ENCODE data around the gene NKAIN4. TPM values are rescaled to one million over a fixed set of nuclear protein-coding genes. Genes with fewer than 3 reads are reported as not detected.

NKAIN4 gene
- total RNA-seq, 1 experiment from 2014 or later: not detected

GRCh38 chr20:63196768-63197470, 57.3 kb downstream of the NKAIN4 start:
- intact Hi-C loops (cut with micrococcal nuclease; ENCODE audit: unreplicated experiment): no loop called here

GRCh38 chr20:63194797-63195173, 59.5 kb downstream of the NKAIN4 start:
- no peaks in the 10 kb centered on the region for H3K9me3 ChIP-seq (ENCODE audit: low read depth, low read length, poor library complexity, severe bottlenecking)
- intact Hi-C loops (cut with micrococcal nuclease; ENCODE audit: unreplicated experiment): no loop called here
- BruUV-seq (replicated peaks): no TSS peak
- no peaks in the 10 kb centered on the region for H3K27me3 ChIP-seq (replicated peaks; ENCODE audit: insufficient read depth, low read depth, low read length, poor library complexity)
- H3K4me3 ChIP-seq (ENCODE audit: low read depth, low read length, poor library complexity, severe bottlenecking): no peak overlapping the region
- POLR2A ChIA-PET (ENCODE audit: low non-redundant PET): no interaction called here
- no peak for DNase-seq (ENCODE audit: low spot score)
- H3K27ac ChIP-seq (ENCODE audit: low read depth, low read length, poor library complexity, severe bottlenecking): no peak overlapping the region
- TF ChIP-seq, protein P1, sequence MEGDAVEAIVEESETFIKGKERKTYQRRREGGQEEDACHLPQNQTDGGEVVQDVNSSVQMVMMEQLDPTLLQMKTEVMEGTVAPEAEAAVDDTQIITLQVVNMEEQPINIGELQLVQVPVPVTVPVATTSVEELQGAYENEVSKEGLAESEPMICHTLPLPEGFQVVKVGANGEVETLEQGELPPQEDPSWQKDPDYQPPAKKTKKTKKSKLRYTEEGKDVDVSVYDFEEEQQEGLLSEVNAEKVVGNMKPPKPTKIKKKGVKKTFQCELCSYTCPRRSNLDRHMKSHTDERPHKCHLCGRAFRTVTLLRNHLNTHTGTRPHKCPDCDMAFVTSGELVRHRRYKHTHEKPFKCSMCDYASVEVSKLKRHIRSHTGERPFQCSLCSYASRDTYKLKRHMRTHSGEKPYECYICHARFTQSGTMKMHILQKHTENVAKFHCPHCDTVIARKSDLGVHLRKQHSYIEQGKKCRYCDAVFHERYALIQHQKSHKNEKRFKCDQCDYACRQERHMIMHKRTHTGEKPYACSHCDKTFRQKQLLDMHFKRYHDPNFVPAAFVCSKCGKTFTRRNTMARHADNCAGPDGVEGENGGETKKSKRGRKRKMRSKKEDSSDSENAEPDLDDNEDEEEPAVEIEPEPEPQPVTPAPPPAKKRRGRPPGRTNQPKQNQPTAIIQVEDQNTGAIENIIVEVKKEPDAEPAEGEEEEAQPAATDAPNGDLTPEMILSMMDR (conservative IDR thresholded peaks at IDR 0.05; ENCODE audit: low read depth, low read length): no peak
- TF ChIP-seq EZH2 (IDR thresholded peaks at IDR 0.05; ENCODE audit: borderline replicate concordance, low read depth, low read length, poor library complexity, severe bottlenecking): no peak
- H3K4me1 ChIP-seq (ENCODE audit: insufficient read depth, low read length, poor library complexity, severe bottlenecking): no peaks in the 10 kb centered on the region
- CTCF ChIA-PET: no interaction called here
- peaks cover 25% of the 10 kb centered on the region for H3K36me3 ChIP-seq (ENCODE audit: insufficient read depth, low read length, poor library complexity, severe bottlenecking)

More at GRCh38 chr20:63196768-63197470, 57.3 kb downstream of the NKAIN4 start:
- Histone ChIP-seq H3K4me1 (ENCODE audit: insufficient read depth, low read length, poor library complexity, severe bottlenecking) (no peaks in the 10 kb centered on the region), H3K27ac (ENCODE audit: low read depth, low read length, poor library complexity, severe bottlenecking) (no peak overlapping the region), H3K27me3 (replicated peaks; ENCODE audit: insufficient read depth, low read depth, low read length, poor library complexity) (no peaks in the 10 kb centered on the region), H3K4me3 (ENCODE audit: low read depth, low read length, poor library complexity, severe bottlenecking) (no peak overlapping the region), H3K9me3 (ENCODE audit: low read depth, low read length, poor library complexity, severe bottlenecking) (no peaks in the 10 kb centered on the region), H3K36me3 (ENCODE audit: insufficient read depth, low read length, poor library complexity, severe bottlenecking) (peaks cover 35% of the 10 kb centered on the region)
- DNase-seq (ENCODE audit: low spot score): no peak
- ChIA-PET CTCF (no interaction called here), POLR2A (ENCODE audit: low non-redundant PET) (no interaction called here)
- no TSS peak for BruUV-seq (replicated peaks)
- TF ChIP-seq, protein P1 (conservative IDR thresholded peaks at IDR 0.05; ENCODE audit: low read depth, low read length): no peak
- TF ChIP-seq EZH2 (IDR thresholded peaks at IDR 0.05; ENCODE audit: borderline replicate concordance, low read depth, low read length, poor library complexity, severe bottlenecking): no peak

DNA sequence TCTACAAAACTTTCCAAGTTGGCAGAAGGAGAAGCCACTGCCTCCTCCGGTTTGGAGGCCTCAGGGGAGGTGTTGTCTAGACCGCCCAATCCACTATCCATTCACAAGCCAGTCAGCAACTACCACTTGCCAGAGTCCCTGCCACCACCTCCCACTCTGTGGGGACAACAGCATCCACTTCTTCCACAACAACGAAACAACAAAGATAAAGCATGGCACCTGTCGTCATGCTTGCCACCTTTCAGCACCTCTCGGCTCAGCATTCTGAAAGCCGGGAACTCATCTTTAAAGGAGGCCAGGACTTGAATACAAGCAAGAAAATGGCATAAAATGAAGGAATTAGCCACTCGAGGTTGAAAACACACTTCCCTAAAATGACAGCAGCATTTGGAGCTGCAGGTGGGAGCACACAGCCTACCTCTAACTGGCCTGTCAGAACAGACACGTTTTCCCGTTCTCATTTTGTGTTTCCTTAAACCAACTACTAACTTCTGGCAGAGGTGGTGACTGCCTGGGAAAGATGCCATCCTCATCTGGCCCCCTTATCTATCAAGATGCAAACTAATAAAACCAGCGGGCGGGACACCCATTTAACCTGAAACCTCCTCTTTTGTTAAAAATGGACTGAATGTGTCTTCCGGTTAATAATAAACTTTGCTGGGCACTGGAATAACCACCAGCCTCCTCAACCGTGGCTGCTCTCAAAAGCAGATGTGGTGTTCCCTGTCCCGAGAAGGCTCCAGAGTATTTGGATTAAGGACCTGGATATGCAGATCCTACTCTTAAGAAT, 60.1 kb downstream of the NKAIN4 start:
- POLR2A ChIA-PET (ENCODE audit: low non-redundant PET): no interaction called here
- Histone ChIP-seq H3K9me3 (ENCODE audit: low read depth, low read length, poor library complexity, severe bottlenecking) (no peaks in the 10 kb centered on the region), H3K27me3 (replicated peaks; ENCODE audit: insufficient read depth, low read depth, low read length, poor library complexity) (no peaks in the 10 kb centered on the region), H3K36me3 (ENCODE audit: insufficient read depth, low read length, poor library complexity, severe bottlenecking) (peaks cover 24% of the 10 kb centered on the region), H3K4me1 (ENCODE audit: insufficient read depth, low read length, poor library complexity, severe bottlenecking) (no peaks in the 10 kb centered on the region), H3K4me3 (ENCODE audit: low read depth, low read length, poor library complexity, severe bottlenecking) (no peak overlapping the region), H3K27ac (ENCODE audit: low read depth, low read length, poor library complexity, severe bottlenecking) (no peak overlapping the region)
- CTCF ChIA-PET: no interaction called here
- intact Hi-C loops (cut with micrococcal nuclease; ENCODE audit: unreplicated experiment): no loop called here
- BruUV-seq (replicated peaks): no TSS peak
- TF ChIP-seq, protein P1 (conservative IDR thresholded peaks at IDR 0.05; ENCODE audit: low read depth, low read length): no peak
- no peak for TF ChIP-seq EZH2 (IDR thresholded peaks at IDR 0.05; ENCODE audit: borderline replicate concordance, low read depth, low read length, poor library complexity, severe bottlenecking)
- no peak for DNase-seq (ENCODE audit: low spot score)

Data from A673 (cell line).